CD4-positive, alpha-beta T cell (primary cell): Measurements from ENCODE around the gene NEBL. TPM values are rescaled to one million over a fixed set of nuclear protein-coding genes. Genes with fewer than 3 reads are reported as not detected.

Experiments
- ATAC-seq: fragments of 200-7000 bp; cut with Tn5 transposase; one replicate; pipeline ENCODE4 v1.10.0; 2022; ENCODE audit warnings: mild to moderate bottlenecking; ENCODE audit not compliant: poor library complexity
- CTCF ChIA-PET: fragments of 350-600 bp; sonication (Branson Sonifier 250); formaldehyde crosslinking; loops from one replicate; lab custom pipeline; 2021; ENCODE audit warnings: antibody characterized with exemption, inconsistent platforms; lab: Charles Lee
- POLR2A ChIA-PET: fragments of 350-600 bp; sonication (Branson Sonifier 250); formaldehyde crosslinking; loops from one replicate; lab custom pipeline; 2021; ENCODE audit warnings: antibody characterized with exemption, inconsistent platforms; lab: Charles Lee
- DNase-seq, 14 experiments: peaks; one replicate each; pipeline ENCODE4 v3.0.0-alpha.2; 2013 to 2020; ENCODE audit warnings: mixed read lengths in 2 of 14
- H3K27ac ChIP-seq, 2 donors: one replicate each; pipeline versions ENCODE4 v1.5.1 to v1.7.0; 2013; ENCODE audit warnings: low read length in 2 of 2, low read depth in 1 of 2, mild to moderate bottlenecking in 1 of 2
- H3K27me3 ChIP-seq, 2 experiments: 1 replicate in 1 of 2; 2 replicates in 1 of 2; pipeline versions ENCODE4 v1.6.1 to v1.7.0; 2013; ENCODE audit warnings: low read length in 2 of 2, control low read depth in 1 of 2, mild to moderate bottlenecking in 1 of 2, moderate library complexity in 1 of 2; ENCODE audit not compliant: insufficient read depth in 2 of 2, control insufficient read depth in 1 of 2
- H3K36me3 ChIP-seq: one replicate; pipeline ENCODE4 v1.6.1; 2013; ENCODE audit warnings: low read length, control low read depth; ENCODE audit not compliant: insufficient read depth
- H3K4me1 ChIP-seq: one replicate; pipeline ENCODE4 v1.6.1; 2013; ENCODE audit warnings: low read length, control low read depth; ENCODE audit not compliant: insufficient read depth
- H3K4me3 ChIP-seq: one replicate; pipeline ENCODE4 v1.5.1; 2013; ENCODE audit warnings: mild to moderate bottlenecking, low read length, moderate library complexity
- H3K9me3 ChIP-seq, 2 experiments: 1 replicate in 1 of 2; 2 replicates in 1 of 2; pipeline versions ENCODE4 v1.6.1 to v1.7.0; 2013; ENCODE audit warnings: low read length in 2 of 2, mild to moderate bottlenecking in 2 of 2, control low read depth in 1 of 2, moderate library complexity in 1 of 2; ENCODE audit not compliant: control insufficient read depth in 1 of 2, insufficient read depth in 1 of 2
- H3K27ac Mint-ChIP-seq: one replicate; pipeline ENCODE4 v1.8.0; 2020; ENCODE audit warnings: mixed read lengths
- H3K27me3 Mint-ChIP-seq: one replicate; pipeline ENCODE4 v1.8.0; 2021; ENCODE audit warnings: mixed read lengths
- H3K36me3 Mint-ChIP-seq: one replicate; pipeline ENCODE4 v1.8.0; 2021; ENCODE audit warnings: low read depth, mixed read lengths
- H3K4me1 Mint-ChIP-seq: one replicate; pipeline ENCODE4 v1.8.0; 2021; ENCODE audit warnings: low read depth, mixed read lengths
- H3K4me3 Mint-ChIP-seq: one replicate; pipeline ENCODE4 v1.8.0; 2020; ENCODE audit warnings: mild to moderate bottlenecking, mixed read lengths
- H3K9me3 Mint-ChIP-seq: one replicate; pipeline ENCODE4 v1.8.0; 2020; ENCODE audit warnings: mixed read lengths
- intact Hi-C, 2 experiments: fragments of 100-400 bp; cut with DNase I in 1 of 2; cut with micrococcal nuclease in 1 of 2; formaldehyde crosslinking; loops; one replicate each; pipeline versions ENCODE4 v1.15.1 to v1.9.0; 2023 to 2025; cut with DNase I, micrococcal nuclease
- total RNA-seq, 174 experiments: library from RNA in 2 of 174; stranded (reverse) in 2 of 174; gene quantifications; one replicate each; pipeline ENCODE4 v1.2.3 and lab custom pipeline; 2021 to 2026
- TF ChIP-seq, protein P1 (sequence below): fragments of 200-600 bp; IDR thresholded peaks from one replicate; pipeline ENCODE4 v1.8.0; 2022; ENCODE audit warnings: antibody characterized with exemption, mild to moderate bottlenecking

NEBL gene
- total RNA-seq, 2 experiments from 2014 or later: 0.17 to 0.22 TPM

DNA sequence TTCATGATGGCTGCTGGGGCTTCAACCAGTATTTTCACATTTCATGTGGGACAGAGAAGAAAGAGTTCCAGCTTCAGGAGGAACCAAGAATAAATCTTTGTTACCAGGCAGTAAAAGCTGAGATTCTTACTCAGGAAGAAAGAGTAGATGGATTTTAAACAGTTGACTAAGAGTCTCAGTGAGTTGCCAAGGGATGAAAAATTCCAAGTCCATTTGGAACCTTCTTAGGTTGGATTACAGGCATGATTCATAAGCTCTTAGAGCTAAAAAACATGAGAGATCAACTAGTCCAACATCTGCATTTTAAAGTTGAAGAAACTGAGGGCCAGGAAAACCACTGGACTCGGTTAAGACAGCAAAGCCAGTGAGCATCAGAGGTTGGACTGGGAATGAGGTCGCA, 148.6 kb downstream of the NEBL start:
- H3K27ac ChIP-seq: no peak overlapping the region
- POLR2A ChIA-PET: no interaction called here
- no peaks in the 10 kb centered on the region for H3K36me3 ChIP-seq
- DNase-seq (no peak), ATAC-seq (no peak)
- Mint-ChIP-seq H3K4me1 (no peaks in the 10 kb centered on the region), H3K4me3 (no peak overlapping the region), H3K27ac (no peak overlapping the region), H3K9me3 (peaks cover 10% of the 10 kb centered on the region), H3K27me3 (no peaks in the 10 kb centered on the region), H3K36me3 (no peaks in the 10 kb centered on the region)
- CTCF ChIA-PET: no interaction called here
- intact Hi-C loops: no loop called here
- no peaks in the 10 kb centered on the region for H3K27me3 ChIP-seq
- TF ChIP-seq, protein P1, sequence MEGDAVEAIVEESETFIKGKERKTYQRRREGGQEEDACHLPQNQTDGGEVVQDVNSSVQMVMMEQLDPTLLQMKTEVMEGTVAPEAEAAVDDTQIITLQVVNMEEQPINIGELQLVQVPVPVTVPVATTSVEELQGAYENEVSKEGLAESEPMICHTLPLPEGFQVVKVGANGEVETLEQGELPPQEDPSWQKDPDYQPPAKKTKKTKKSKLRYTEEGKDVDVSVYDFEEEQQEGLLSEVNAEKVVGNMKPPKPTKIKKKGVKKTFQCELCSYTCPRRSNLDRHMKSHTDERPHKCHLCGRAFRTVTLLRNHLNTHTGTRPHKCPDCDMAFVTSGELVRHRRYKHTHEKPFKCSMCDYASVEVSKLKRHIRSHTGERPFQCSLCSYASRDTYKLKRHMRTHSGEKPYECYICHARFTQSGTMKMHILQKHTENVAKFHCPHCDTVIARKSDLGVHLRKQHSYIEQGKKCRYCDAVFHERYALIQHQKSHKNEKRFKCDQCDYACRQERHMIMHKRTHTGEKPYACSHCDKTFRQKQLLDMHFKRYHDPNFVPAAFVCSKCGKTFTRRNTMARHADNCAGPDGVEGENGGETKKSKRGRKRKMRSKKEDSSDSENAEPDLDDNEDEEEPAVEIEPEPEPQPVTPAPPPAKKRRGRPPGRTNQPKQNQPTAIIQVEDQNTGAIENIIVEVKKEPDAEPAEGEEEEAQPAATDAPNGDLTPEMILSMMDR: no peak
- peaks cover 6 to 12% of the 10 kb centered on the region in 2 experiments for H3K9me3 ChIP-seq
- no peak overlapping the region for H3K4me3 ChIP-seq
- H3K4me1 ChIP-seq: no peaks in the 10 kb centered on the region

DNA sequence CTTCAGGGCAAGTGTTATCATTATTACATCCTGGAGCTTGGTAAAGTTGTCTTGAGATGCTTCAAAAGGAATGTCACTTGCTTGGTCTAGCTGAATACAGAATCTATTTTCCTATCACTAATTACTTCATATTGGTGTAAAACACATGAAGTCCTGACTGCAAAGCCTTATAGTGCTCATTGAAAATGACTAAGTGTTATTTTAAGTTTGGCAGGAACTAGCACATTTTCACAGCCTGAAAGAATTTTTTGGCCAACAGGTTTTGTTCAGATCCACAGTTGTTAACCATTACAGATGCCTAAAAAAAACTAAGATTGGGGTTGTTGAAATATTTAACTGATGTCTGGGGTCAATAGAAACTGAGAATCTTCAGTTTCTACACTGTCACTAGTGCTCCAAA, 149.3 kb downstream of the NEBL start:
- Histone ChIP-seq H3K4me1 (no peaks in the 10 kb centered on the region), H3K4me3 (no peak overlapping the region), H3K27ac (no peak overlapping the region), H3K9me3 (peaks cover 6 to 12% of the 10 kb centered on the region in 2 experiments), H3K36me3 (no peaks in the 10 kb centered on the region), H3K27me3 (no peaks in the 10 kb centered on the region)
- Mint-ChIP-seq H3K27me3 (no peaks in the 10 kb centered on the region), H3K4me1 (no peaks in the 10 kb centered on the region), H3K27ac (no peak overlapping the region), H3K9me3 (peaks cover 10% of the 10 kb centered on the region), H3K36me3 (no peaks in the 10 kb centered on the region), H3K4me3 (no peak overlapping the region)
- no peak for ATAC-seq
- TF ChIP-seq, protein P1: no peak
- CTCF ChIA-PET: no interaction called here
- intact Hi-C loops: no loop called here
- no peak for DNase-seq
- POLR2A ChIA-PET: no interaction called here

DNA sequence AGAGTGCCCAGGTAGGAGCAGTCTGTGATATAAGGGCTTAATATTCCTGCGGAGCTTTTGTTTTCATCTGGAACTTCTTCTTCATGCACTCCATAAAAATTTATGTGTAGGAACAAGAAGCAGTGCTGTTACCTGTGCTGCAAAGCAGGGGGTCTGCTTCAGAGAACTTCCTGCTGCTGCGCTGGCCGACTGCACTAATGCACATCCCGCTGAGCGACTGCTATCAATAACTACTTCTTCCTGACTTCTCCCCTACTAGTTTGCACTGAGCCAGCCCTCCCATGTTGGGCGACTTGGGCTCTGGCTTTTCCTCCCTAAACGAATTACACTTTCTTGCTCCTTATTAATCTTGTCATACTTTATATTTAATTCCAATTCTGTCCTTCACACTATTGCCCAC, 150.3 kb downstream of the NEBL start:
- DNase-seq (no peak), ATAC-seq (no peak)
- no peaks in the 10 kb centered on the region for H3K36me3 Mint-ChIP-seq
- H3K36me3 ChIP-seq: no peaks in the 10 kb centered on the region
- intact Hi-C loops: no loop called here
- H3K4me1 ChIP-seq: no peaks in the 10 kb centered on the region
- no peaks in the 10 kb centered on the region for H3K27me3 Mint-ChIP-seq
- H3K27ac Mint-ChIP-seq: no peak overlapping the region
- H3K9me3 Mint-ChIP-seq: peaks cover 10% of the 10 kb centered on the region
- H3K27ac ChIP-seq: no peak overlapping the region
- no peaks in the 10 kb centered on the region for H3K27me3 ChIP-seq
- ChIA-PET CTCF (no interaction called here), POLR2A (no interaction called here)
- no peaks in the 10 kb centered on the region for H3K4me1 Mint-ChIP-seq
- peaks cover 6 to 12% of the 10 kb centered on the region in 2 experiments for H3K9me3 ChIP-seq
- no peak overlapping the region for H3K4me3 Mint-ChIP-seq
- TF ChIP-seq, protein P1: no peak
- no peak overlapping the region for H3K4me3 ChIP-seq
